ENCODE results near the gene SLC39A1. TPM values are rescaled to one million over a fixed set of nuclear protein-coding genes. Genes with fewer than 3 reads are reported as not detected.

Gene SLC39A1
- total RNA-seq, 1 donor from 2014 or later: 46.9 TPM

DNA sequence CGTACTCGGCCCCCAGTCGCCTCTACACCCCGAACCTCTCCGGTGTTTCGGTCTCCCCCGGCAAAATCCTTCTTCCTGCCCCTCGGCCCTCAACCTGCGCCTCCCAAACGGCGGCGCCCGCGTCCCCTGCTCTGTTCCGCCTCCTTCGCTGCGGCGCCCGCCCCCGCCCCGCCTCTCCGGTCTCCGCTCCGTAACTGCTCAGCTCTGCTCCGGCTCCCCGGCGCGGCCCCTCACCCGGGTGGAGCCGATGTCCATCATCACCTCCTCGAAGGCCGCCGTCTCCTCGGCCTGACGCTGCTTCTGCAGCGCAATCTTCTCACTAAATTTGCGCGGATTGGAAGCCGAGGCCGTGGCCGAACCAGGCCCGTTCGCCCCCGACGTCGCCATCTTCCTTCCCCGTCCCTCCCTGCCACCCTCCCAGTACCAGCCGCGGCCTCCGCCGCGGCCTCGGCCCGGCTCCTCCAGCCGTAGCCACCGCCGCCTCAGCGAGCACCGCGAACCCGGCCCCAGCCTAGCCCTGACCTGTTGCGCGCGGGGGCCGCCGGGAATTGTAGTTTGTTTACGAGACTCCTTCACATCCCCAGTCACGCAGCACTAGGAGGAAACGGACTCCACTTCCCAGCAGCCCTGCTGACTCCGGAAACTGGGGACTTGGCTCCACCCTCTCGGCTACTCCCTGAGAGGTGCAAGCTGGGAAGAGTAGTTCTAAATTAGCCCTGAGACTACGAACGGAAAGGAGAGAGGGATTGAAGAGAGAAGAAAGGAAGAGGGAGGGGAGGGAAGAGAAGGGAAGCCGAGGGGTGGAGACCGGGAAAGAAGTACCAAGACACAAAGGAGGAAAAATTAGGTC is 5.0 kb downstream of the SLC39A1 start, which contains the start of gene CRTC2:
TSS of gene CRTC2 (minus strand) at position 502 of the 850 bp plus-strand sequence. CDS start at position 387, 115 bp downstream.
- ATAC-seq (ENCODE audit: poor library complexity) (peak; percentile 90), DNase-seq (peak; percentile 100)
- intact Hi-C loops (cut with DNase I): no loop called here

- ATAC-seq (ENCODE audit: poor library complexity) (peak; percentile 0), DNase-seq (no peak)
- intact Hi-C loops (cut with DNase I): no loop called here
Measured at GRCh38 chr1:153957744-153958110, 5.6 kb downstream of the SLC39A1 start.

GRCh38 chr1:153956997-153957715 is 6.2 kb downstream of the SLC39A1 start:
- ATAC-seq (ENCODE audit: poor library complexity): no peak
- no peak for DNase-seq
- intact Hi-C loops (cut with DNase I): no loop called here

DNA sequence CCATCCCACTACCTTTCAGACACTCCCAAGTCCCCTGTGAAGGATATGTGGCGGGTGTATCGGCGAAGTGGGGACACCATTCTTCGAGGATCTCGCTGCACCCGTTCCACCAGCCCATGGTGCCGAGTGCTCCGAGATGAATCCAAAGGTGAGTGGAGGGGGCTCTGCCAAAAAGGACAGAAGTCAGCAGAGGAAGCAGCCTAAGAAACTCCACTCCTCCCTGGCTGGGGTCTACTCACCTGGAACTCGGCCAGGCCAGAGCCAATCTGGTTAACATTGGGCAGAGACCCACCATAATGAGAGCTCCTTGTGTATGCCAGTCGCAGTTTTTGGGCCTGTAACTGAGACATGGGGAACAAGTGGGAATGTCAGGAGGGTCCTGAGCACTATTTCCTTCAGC is 8.5 kb downstream of the SLC39A1 start:
- ATAC-seq (ENCODE audit: poor library complexity) (no peak), DNase-seq (no peak)
- intact Hi-C loops (cut with DNase I): no loop called here

- intact Hi-C loops (cut with DNase I): no loop called here
- no peak for ATAC-seq (ENCODE audit: poor library complexity)
- DNase-seq: no peak
Measured at GRCh38 chr1:153953859-153954365, 9.4 kb downstream of the SLC39A1 start.

DNA sequence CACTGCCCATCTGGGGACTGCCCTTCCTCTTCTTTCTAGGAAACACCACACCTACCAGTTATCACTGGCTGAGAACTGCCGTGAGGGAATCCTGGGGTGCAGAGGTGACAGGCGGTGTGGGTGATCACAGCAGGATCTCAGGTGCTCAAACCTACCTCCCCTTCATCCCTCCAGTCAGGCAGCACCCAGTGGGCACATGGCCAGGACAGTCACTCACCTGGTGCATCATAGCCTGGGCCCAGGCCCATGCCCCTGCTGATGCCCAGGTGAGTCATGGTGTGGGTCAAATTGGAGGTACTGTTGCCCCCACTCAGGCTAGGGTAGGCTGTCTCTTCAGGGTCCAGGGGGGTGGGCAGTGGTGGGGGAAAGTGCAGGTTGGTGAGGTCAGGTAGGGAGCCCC is 11.5 kb downstream of the SLC39A1 start:
- ATAC-seq (ENCODE audit: poor library complexity): no peak
- intact Hi-C loops (cut with DNase I): no loop called here
- DNase-seq: no peak

- peak; percentile 15 for DNase-seq
- intact Hi-C loops (cut with DNase I): no loop called here
- ATAC-seq (ENCODE audit: poor library complexity): no peak
Measured at GRCh38 chr1:153951183-153951582, 12.2 kb downstream of the SLC39A1 start.

- ATAC-seq (ENCODE audit: poor library complexity) (peak; percentile 82), DNase-seq (peak; percentile 89)
- intact Hi-C loops (cut with DNase I): loop anchor here (5.0 kb wide), 1 partner anchor 149 kb away; no protein-coding TSS in a partner anchor
Measured at GRCh38 chr1:153946622-153947241, 16.6 kb downstream of the SLC39A1 start, which contains the start of gene DENND4B. Gene DENND4B (minus strand): TSS chr1:153946718. CDS start chr1:153944374, 2,344 bp downstream.

- intact Hi-C loops (cut with DNase I): loop anchor here (5.0 kb wide), 1 partner anchor 149 kb away; no protein-coding TSS in a partner anchor
- ATAC-seq (ENCODE audit: poor library complexity): peak; percentile 87
- peak; percentile 94 for DNase-seq
Measured at GRCh38 chr1:153945795-153946621, 17.3 kb downstream of the SLC39A1 start.

DNA sequence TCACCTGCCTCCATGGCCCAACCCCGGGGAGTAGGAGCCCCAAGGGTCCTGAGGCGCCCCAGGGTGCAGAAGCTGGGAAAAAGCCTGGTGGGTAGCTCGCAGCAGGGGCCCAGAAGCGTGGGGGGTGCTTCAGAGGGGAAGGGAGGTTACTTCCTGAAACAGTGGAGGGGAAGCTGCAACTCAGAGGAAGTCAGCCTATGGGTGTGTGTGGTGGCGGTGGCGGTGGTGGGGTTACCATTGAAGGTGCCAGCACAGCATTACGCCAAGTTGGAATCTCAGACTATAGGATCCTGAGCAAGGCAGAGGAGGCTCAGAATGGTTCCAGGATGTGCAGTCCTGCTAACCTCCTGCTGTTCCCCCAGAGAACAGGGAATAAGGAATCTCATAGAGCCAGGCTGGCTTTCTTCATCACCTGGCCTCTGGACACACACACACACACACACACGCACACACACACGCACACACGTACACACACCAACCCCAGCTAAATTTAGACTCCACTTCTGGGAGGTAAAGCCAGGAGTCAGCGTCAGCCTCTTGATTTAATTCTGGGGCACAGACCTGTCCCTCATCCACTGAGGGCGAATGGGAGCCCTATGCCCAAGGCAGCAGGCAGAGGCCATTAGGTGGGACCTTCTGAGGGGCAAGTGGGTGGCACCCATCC is 18.1 kb downstream of the SLC39A1 start:
- intact Hi-C loops (cut with DNase I): loop anchor here (5.0 kb wide), 1 partner anchor 148 kb away; no protein-coding TSS in a partner anchor
- peak; percentile 58 for ATAC-seq (ENCODE audit: poor library complexity)
- peak; percentile 81 for DNase-seq

GRCh38 chr1:153944827-153945117 is 18.6 kb downstream of the SLC39A1 start:
- ATAC-seq (ENCODE audit: poor library complexity) (no peak), DNase-seq (no peak)
- intact Hi-C loops (cut with DNase I): loop anchor here (5.0 kb wide), 1 partner anchor 147 kb away; no protein-coding TSS in a partner anchor

DNA sequence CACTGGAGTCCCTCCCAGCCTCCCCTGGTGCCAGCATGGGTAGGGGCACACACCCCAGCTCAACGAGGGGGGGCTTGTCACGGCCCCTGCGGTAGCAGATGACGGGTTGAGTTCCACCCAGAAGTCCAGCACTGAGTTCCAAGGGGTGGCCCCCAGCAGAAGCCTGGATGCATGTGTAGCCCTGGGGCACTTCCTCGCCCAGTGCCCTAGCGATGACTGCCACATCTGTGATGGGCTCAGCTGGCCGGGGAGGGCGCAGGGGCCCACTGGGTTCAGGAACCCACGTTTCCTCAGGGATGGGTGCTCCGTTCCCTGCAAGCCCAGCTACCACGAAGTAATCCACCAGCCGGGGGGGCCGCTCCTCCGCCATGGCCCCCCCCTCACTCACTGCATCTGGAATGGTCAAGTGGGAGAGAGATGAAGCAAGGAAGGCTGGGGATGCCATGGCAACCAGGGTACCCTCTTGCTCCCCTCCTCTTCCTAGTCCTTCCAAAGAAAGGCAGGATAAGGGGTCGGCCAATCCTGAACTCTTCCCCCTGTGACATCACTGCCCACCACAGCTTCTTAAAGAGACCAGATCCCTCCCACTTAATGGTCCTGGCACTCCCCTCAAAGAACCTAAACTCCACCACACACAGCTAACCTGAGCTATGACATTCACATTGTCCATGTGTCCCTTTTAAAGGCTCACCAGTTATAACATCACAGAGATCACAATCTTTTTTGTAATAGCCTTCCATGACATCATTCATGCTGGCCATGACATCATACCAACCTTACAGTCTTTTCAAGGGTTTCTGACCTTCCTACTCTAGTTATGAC is 19.1 kb downstream of the SLC39A1 start:
- intact Hi-C loops (cut with DNase I): no loop called here
- DNase-seq: no peak
- no peak for ATAC-seq (ENCODE audit: poor library complexity)

DNA sequence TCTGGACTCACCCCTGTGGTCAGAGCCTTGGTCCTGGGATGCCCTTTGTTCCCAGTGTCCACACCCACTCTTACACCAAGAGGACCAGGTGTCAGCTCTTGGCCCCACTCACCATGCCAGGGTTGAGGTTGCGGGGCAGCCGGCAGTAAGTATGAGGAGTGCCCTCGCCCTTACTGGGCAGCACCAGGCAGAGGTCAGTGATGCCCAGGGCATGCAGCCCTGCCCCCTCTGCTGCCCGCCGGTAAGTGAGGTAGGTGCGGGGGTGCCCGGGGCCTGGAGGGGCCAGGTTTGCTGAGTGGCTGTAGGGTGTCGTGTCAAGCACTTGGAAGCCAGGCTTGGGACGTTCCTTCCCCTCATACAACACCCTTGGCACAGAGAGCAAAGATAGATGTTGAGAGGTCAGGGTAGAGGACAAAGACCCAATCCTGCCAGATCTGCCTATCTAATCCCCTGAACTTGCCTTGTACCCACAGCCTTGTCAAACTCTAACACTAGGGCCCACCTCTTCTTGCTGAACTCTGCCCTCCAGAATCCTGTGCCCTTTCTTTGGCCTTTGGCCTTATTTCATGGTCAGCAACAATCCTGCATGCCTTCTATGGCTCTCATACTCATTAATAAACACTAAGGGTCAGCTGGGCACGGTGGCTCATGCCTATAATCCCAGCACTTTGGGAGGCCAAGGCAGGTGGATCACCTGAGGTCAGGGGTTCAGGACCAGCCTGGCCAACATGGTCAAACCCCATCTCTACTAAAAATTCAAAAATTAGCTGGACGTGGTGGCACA is 20.4 kb downstream of the SLC39A1 start:
- DNase-seq: no peak
- no peak for ATAC-seq (ENCODE audit: poor library complexity)
- intact Hi-C loops (cut with DNase I): no loop called here

- intact Hi-C loops (cut with DNase I): no loop called here
- DNase-seq (no peak), ATAC-seq (ENCODE audit: poor library complexity) (no peak)
Measured at GRCh38 chr1:153941826-153942725, 21.3 kb downstream of the SLC39A1 start.

GRCh38 chr1:153940756-153941155 is 22.6 kb downstream of the SLC39A1 start:
- intact Hi-C loops (cut with DNase I): no loop called here
- DNase-seq: no peak
- ATAC-seq (ENCODE audit: poor library complexity): no peak
